Heart right ventricle (tissue), 16 donors: ENCODE measurements around the gene UBN1. TPM values are rescaled to one million over a fixed set of nuclear protein-coding genes. Genes with fewer than 3 reads are reported as not detected.
A peak's percentile ranks its signal among the peaks of the same experiment; 100 is the strongest.

Experiments
- ATAC-seq, 8 donors: fragments of 200-7000 bp; cut with Tn5 transposase; one replicate each; pipeline ENCODE4 v1.9.1; 2020; ENCODE audit warnings: mild to moderate bottlenecking in 8 of 8, moderate library complexity in 8 of 8, moderate number of reproducible peaks in 1 of 8
- DNase-seq, 2 donors: peaks; one replicate each; pipeline ENCODE4 v3.0.0-alpha.2; 2020
- H3K27ac ChIP-seq, 10 donors: fragments of 200-600 bp; sonication (generic) in 2 of 10; one replicate each; pipeline versions ENCODE4 v1.5.0 to v1.8.0; 2020 to 2022; ENCODE audit warnings: mild to moderate bottlenecking in 3 of 10
- H3K27me3 ChIP-seq, 7 donors: fragments of 200-600 bp; one replicate each; pipeline ENCODE4 v1.8.0; 2021 to 2022; ENCODE audit warnings: mild to moderate bottlenecking in 2 of 7
- H3K36me3 ChIP-seq, 9 donors: fragments of 200-600 bp; sonication (generic) in 1 of 9; one replicate each; pipeline versions ENCODE4 v1.5.0 to v1.8.0; 2020 to 2022; ENCODE audit warnings: mild to moderate bottlenecking in 2 of 9
- H3K4me1 ChIP-seq, 9 donors: fragments of 200-600 bp; sonication (generic) in 1 of 9; one replicate each; pipeline versions ENCODE4 v1.5.0 to v1.8.0; 2020 to 2022; ENCODE audit warnings: mild to moderate bottlenecking in 4 of 9
- H3K4me3 ChIP-seq, 10 donors: fragments of 200-600 bp; sonication (generic) in 2 of 10; one replicate each; pipeline versions ENCODE4 v1.5.0 to v1.8.0; 2020 to 2022; ENCODE audit warnings: mild to moderate bottlenecking in 7 of 10, moderate library complexity in 2 of 10
- H3K9me3 ChIP-seq, 11 donors: fragments of 200-600 bp in 10 of 11; sonication (generic) in 2 of 11; one replicate each; pipeline versions ENCODE4 v1.5.0 to v1.8.0; 2013 to 2022; ENCODE audit warnings: mild to moderate bottlenecking in 2 of 11, control low read depth in 1 of 11, moderate library complexity in 1 of 11
- WGBS, 2 donors: extraction: QIAGEN DNeasy Blood & Tissue Kit; methylation state at CpG; one replicate each; pipeline ENCODE4 v1.1.7; 2013; ENCODE audit warnings: inconsistent platforms in 1 of 2; 5-methylcytosine and 5-hydroxymethylcytosine counted together
- intact Hi-C, 10 donors: fragments of 100-400 bp; cut with DNase I; formaldehyde crosslinking; loops; one replicate each; pipeline versions ENCODE4 v1.11.1 to v1.14.2; 2022
- polyA plus RNA-seq, 2 donors: library from polyadenylated mRNA; stranded (reverse); fragments of 200-250 nt; gene quantifications; one replicate each; pipeline ENCODE4 v1.2.3, GENCODE V29; 2013
- total RNA-seq, 10 donors: library from RNA; stranded (reverse); fragmentation: NEBNext Ultra II Directional in 3 of 10; extraction: Animal tissue kit (Norgen Biotek cat#: 25700) in 3 of 10; gene quantifications; one replicate each; pipeline versions ENCODE4 v1.2.1 to v1.2.4, GENCODE V29; 2021 to 2023
- TF ChIP-seq, protein P1 (sequence below), 9 donors: fragments of 200-600 bp; sonication (generic) in 2 of 9; IDR thresholded peaks; one replicate each; pipeline versions ENCODE4 v1.5.0 to v1.8.0; 2021 to 2022; ENCODE audit warnings: antibody characterized with exemption in 9 of 9, mild to moderate bottlenecking in 5 of 9, moderate library complexity in 1 of 9
- donor health status: Arrhythmogenic right ventricular cardiomyopathy.
- donor health status: ischemic (EF 13 %, LVEDD 7.1; RV severe dilation, severe dysfunction).
- donor health status: healthy with polysubstance abuse.
- donor health status: DM: no; HTN: yes; CAD: no.
- donor health status: DM: no; HTN: no; CAD: no.
- donor health status: ischemic (EF 25% LVEDD 6.9; RV normal size, moderate dysfunction).
- donor health status: ischemic (EF 25% LVEDD 5.7; RV mildly dilated, moderate dysfunction).
- donor health status: healthy.
- donor health status: DM: yes; HTN: yes; CAD: no.
- donor health status: Ischemic cardiomyopathy.
- donor health status: ischemic (EF 35%, LVEDD 5.7; RV mildly dilated, moderate dysfunction).
- donor health status: nonischemic (EF 11% LVEDD 7.7; RV severe dilation, severe dysfunction).
- donor health status: DM: yes; HTN: yes; CAD: no.
- donor health status: PGD.
- donor health status: ischemic (EF 29% LVEDD 5.4; RV normal size, mild dysfunction).
- donor health status: nonischemic (EF 23%, LVEDD 6.1; RV moderate dilation, normal function).

Gene UBN1
- total and polyA plus RNA-seq, 12 donors, result 11.3 to 56.9 (median 30.2) TPM

DNA sequence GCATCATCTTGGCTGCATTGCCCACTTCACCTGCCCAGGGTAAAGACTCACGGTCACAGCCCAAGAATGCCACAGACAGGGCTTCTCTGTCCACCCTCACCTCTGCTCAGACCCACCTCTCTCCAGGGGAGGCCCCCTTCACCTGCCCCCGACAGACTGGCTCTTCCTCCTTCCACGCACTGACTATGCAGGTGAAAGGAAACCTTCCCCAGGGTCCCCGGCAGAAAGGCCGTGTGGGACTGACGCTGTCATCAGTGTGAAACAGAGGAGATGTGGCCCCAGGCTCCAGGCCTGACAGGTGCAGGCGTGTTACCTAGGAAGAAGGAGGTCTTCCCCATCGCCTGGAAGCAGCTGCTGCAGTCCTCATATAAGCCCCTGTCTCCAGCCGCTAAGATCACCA, 35.5 kb upstream of the UBN1 start:
- DNase-seq (no peak), ATAC-seq (peak in 1 of 8 donors; percentile 16)
- Histone ChIP-seq H3K36me3 (peaks cover 0 to 100% (median 79%) of the 10 kb centered on the region in 9 donors), H3K9me3 (no peaks in the 10 kb centered on the region), H3K27me3 (no peaks in the 10 kb centered on the region), H3K4me3 (no peak overlapping the region), H3K4me1 (peaks cover 0 to 23% (median 8%) of the 10 kb centered on the region in 9 donors), H3K27ac (peak overlapping the region in 1 of 10 donors; percentile 13)
- 87 to 91% methylated on average over 9 of the region's 9 CpGs for WGBS, 2 donors
- TF ChIP-seq, protein P1, sequence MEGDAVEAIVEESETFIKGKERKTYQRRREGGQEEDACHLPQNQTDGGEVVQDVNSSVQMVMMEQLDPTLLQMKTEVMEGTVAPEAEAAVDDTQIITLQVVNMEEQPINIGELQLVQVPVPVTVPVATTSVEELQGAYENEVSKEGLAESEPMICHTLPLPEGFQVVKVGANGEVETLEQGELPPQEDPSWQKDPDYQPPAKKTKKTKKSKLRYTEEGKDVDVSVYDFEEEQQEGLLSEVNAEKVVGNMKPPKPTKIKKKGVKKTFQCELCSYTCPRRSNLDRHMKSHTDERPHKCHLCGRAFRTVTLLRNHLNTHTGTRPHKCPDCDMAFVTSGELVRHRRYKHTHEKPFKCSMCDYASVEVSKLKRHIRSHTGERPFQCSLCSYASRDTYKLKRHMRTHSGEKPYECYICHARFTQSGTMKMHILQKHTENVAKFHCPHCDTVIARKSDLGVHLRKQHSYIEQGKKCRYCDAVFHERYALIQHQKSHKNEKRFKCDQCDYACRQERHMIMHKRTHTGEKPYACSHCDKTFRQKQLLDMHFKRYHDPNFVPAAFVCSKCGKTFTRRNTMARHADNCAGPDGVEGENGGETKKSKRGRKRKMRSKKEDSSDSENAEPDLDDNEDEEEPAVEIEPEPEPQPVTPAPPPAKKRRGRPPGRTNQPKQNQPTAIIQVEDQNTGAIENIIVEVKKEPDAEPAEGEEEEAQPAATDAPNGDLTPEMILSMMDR (IDR thresholded peaks at IDR 0.05), result no peak
- intact Hi-C loops, result no loop called here

DNA sequence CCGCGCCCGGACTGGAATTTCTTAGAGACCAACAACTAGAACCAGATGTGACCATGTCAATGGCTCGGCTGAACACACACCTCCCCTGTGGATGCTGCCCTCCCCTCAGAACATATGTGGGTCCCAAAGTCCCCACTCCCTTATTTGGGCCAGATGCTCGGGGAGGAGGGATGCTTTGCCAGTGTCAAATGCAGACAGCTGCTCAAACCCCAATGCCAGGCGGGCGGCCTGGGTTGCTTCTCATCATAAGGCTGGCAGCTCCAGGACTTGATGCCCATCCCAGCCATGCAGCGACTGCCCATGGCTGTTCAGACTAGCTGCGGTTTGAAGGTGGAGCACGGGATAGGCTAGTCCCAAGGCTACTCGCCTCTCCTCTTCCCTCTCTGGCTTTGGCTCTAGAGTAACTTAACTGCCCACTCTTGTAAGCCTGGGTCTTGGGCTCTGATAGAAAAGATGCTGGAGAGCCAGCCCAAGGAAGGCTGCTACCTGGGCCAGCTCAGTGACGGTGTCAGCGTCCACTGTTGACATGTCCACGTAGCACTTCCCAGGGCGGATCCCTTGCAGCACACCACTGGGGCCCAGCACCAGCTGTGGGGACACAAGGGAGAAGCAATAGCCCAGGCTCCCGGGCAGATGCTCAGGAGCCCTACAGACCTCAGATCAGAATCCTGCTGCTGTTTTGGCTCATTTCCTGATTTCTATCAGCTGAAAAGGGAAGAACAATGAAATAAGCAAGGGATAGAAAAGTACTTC, 33.9 kb upstream of the UBN1 start:
- DNase-seq (no peak), ATAC-seq (peak in 6 of 8 donors; percentile 15 to 64 (median 46))
- 92% methylated on average over 16 of the region's 16 CpGs for whole genome bisulfite sequencing, 2 donors
- peak overlapping the region; percentile 36 to 86 (median 81) for H3K27ac ChIP-seq
- TF ChIP-seq, protein P1 (IDR thresholded peaks at IDR 0.05), result no peak
- intact Hi-C loops, result no loop called here
- peaks cover 0 to 100% (median 79%) of the 10 kb centered on the region in 9 donors for H3K36me3 ChIP-seq
- no peak overlapping the region for H3K4me3 ChIP-seq
- H3K4me1 ChIP-seq, result peaks cover 0 to 23% (median 8%) of the 10 kb centered on the region in 9 donors
- no peaks in the 10 kb centered on the region for H3K27me3 ChIP-seq
- H3K9me3 ChIP-seq, result no peaks in the 10 kb centered on the region

DNA sequence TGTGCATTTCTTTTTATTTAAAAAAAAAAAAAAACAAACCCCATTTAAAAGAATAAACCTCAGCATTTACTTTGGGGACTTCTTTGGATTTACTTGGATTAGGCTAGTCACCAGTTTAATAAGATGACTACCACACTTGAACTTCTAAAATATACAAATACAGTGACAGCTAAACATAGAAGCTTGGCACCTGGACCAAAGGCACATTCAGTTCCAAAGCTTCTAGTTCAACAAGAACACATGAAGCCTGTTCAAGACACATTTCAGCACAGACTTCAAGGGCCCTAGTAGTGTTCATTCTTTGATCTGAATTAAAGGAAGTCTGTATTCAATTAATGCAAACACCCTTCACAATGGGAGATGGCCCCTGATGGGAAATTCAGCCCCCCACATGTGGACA, 33.2 kb upstream of the UBN1 start:
- TF ChIP-seq, protein P1 (IDR thresholded peaks at IDR 0.05), result no peak
- ATAC-seq, result peak; percentile 43 to 92 (median 80)
- Histone ChIP-seq H3K27ac (peak overlapping the region; percentile 36 to 86 (median 82)), H3K36me3 (peaks cover 0 to 100% (median 79%) of the 10 kb centered on the region in 9 donors), H3K4me1 (peaks cover 0 to 23% (median 8%) of the 10 kb centered on the region in 9 donors), H3K4me3 (no peak overlapping the region), H3K27me3 (no peaks in the 10 kb centered on the region), H3K9me3 (no peaks in the 10 kb centered on the region)
- DNase-seq, result no peak
- intact Hi-C loops, result no loop called here

DNA sequence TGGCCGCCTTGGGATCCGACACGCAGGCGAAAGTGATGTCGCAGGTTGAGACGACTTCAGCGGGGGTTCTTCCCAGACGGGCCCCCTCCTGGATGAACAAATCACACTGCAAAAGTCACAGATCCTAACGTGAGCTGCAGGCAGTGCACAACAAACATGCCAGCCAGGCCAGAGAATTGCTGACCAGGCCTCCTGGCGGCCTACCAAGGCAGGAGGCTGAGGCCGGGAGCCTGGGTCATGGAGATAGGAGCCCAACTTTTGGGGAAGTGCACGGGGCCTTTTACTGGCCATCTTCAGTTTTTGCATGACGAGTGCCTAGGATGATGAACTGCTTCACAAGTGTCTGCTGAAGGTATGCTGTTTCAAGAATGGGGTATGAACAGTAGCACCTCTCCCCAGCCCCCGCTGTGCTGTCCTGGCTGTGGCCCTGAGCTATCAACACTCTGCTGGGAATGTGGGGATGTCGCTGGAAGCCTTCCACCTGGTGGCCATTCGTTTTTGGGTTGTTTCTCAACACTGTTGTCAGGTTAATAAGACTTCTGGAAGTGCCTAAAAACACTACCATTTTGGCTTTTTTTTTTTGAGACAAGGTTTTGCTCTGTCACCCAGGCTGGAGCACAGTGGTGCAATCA, 32.6 kb upstream of the UBN1 start:
- H3K4me1 ChIP-seq, result peaks cover 0 to 23% (median 8%) of the 10 kb centered on the region in 9 donors
- TF ChIP-seq, protein P1 (IDR thresholded peaks at IDR 0.05), result no peak
- peaks cover 0 to 100% (median 86%) of the 10 kb centered on the region in 9 donors for H3K36me3 ChIP-seq
- ATAC-seq (peak in 7 of 8 donors; percentile 48 to 82 (median 74)), DNase-seq (peak in 1 of 2 donors; percentile 44)
- no peaks in the 10 kb centered on the region for H3K27me3 ChIP-seq
- no peak overlapping the region for H3K4me3 ChIP-seq
- intact Hi-C loops, result no loop called here
- 50 to 58% methylated on average over 16 of the region's 16 CpGs for WGBS, 2 donors
- peak overlapping the region; percentile 36 to 86 (median 82) for H3K27ac ChIP-seq
- H3K9me3 ChIP-seq, result no peaks in the 10 kb centered on the region
